ENCODE results near the gene MORF4L1.

DNA sequence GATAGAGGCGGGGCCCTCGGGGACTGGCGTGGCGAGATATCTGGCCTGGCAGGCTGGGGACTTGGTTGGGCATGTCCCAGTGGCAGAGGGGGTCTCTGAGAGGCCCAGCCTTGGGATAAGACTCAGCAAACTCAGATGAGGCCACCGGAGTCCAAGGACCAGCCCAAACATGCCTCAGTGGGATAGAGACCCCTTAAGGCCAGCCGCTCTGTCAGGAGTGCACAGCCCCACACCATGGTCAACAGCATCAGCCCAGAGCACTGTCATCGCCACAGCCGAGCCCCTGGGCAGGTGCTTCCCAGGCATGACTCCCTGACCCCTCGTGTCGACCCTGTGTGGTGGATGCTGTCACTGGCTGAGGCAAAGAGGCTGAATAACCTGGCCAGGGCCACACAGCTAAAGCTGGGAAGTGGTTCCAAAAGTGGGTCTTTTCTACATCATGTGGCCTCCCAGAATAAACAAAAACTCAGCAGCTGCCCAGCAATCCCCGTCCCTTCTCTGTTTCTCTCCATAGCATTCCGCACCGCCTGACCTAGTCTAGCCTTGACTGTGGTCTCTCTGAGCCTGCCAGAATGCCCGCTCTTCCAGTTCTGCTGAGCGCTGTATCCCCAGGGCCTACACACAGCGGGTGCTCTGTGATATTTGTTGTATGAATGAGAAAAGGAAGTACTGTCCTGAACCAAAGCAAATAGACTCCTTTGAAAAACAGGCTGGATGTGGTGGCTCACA lies 57.0 kb downstream of the MORF4L1 start:
- TF ChIP-seq, protein P1, sequence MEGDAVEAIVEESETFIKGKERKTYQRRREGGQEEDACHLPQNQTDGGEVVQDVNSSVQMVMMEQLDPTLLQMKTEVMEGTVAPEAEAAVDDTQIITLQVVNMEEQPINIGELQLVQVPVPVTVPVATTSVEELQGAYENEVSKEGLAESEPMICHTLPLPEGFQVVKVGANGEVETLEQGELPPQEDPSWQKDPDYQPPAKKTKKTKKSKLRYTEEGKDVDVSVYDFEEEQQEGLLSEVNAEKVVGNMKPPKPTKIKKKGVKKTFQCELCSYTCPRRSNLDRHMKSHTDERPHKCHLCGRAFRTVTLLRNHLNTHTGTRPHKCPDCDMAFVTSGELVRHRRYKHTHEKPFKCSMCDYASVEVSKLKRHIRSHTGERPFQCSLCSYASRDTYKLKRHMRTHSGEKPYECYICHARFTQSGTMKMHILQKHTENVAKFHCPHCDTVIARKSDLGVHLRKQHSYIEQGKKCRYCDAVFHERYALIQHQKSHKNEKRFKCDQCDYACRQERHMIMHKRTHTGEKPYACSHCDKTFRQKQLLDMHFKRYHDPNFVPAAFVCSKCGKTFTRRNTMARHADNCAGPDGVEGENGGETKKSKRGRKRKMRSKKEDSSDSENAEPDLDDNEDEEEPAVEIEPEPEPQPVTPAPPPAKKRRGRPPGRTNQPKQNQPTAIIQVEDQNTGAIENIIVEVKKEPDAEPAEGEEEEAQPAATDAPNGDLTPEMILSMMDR (IDR thresholded peaks at IDR 0.05) = no peak
- no peak for TF ChIP-seq POLR2A (IDR thresholded peaks at IDR 0.05)
